ENCODE measurements around the gene SGK1.
"Not testable (repeated sequence)": the region's sequence is repeated elsewhere in the genome, so short reads cannot be mapped to it uniquely, and the experiment has no call there.

SGK1 gene

GRCh38 chr6:134183844-134184243, 134.1 kb downstream of the SGK1 start:
- Histone ChIP-seq H3K36me3 (ENCODE audit: low read depth) (no peaks in the 10 kb centered on the region), H3K9me3 (ENCODE audit: severe bottlenecking) (no peaks in the 10 kb centered on the region), H3K27ac (ENCODE audit: poor library complexity, severe bottlenecking) (no peak overlapping the region), H3K4me3 (ENCODE audit: severe bottlenecking) (no peak overlapping the region), H3K27me3 (ENCODE audit: insufficient read depth, poor library complexity, severe bottlenecking) (no peaks in the 10 kb centered on the region), H3K4me1 (ENCODE audit: insufficient read depth, poor library complexity, severe bottlenecking) (no peaks in the 10 kb centered on the region)
- no peak for TF ChIP-seq CTCF (IDR thresholded peaks at IDR 0.05; ENCODE audit: poor library complexity, severe bottlenecking)
- no peak for ATAC-seq (ENCODE audit: low read depth)
- no peak for DNase-seq (ENCODE audit: low spot score)

GRCh38 chr6:134182528-134182927, 135.4 kb downstream of the SGK1 start:
- Histone ChIP-seq H3K27me3 (ENCODE audit: insufficient read depth, poor library complexity, severe bottlenecking) (no peaks in the 10 kb centered on the region), H3K9me3 (ENCODE audit: severe bottlenecking) (no peaks in the 10 kb centered on the region), H3K4me1 (ENCODE audit: insufficient read depth, poor library complexity, severe bottlenecking) (no peaks in the 10 kb centered on the region), H3K27ac (ENCODE audit: poor library complexity, severe bottlenecking) (no peak overlapping the region), H3K36me3 (ENCODE audit: low read depth) (no peaks in the 10 kb centered on the region), H3K4me3 (ENCODE audit: severe bottlenecking) (no peak overlapping the region)
- ATAC-seq (ENCODE audit: low read depth) = no peak
- TF ChIP-seq CTCF (IDR thresholded peaks at IDR 0.05; ENCODE audit: poor library complexity, severe bottlenecking) = no peak
- DNase-seq (ENCODE audit: low spot score) = no peak

GRCh38 chr6:134181726-134182125, 136.2 kb downstream of the SGK1 start:
- H3K27ac ChIP-seq (ENCODE audit: poor library complexity, severe bottlenecking) = not testable (repeated sequence)

GRCh38 chr6:134181251-134181650, 136.7 kb downstream of the SGK1 start:
- not testable (repeated sequence) for H3K27me3 ChIP-seq (ENCODE audit: insufficient read depth, poor library complexity, severe bottlenecking); H3K4me1 ChIP-seq (ENCODE audit: insufficient read depth, poor library complexity, severe bottlenecking); H3K4me3 ChIP-seq (ENCODE audit: severe bottlenecking); H3K9me3 ChIP-seq (ENCODE audit: severe bottlenecking); H3K36me3 ChIP-seq (ENCODE audit: low read depth); ATAC-seq (ENCODE audit: low read depth); H3K27ac ChIP-seq (ENCODE audit: poor library complexity, severe bottlenecking); DNase-seq (ENCODE audit: low spot score)

More at GRCh38 chr6:134181726-134182125, 136.2 kb downstream of the SGK1 start:
- not testable (repeated sequence) for H3K4me3 ChIP-seq (ENCODE audit: severe bottlenecking); ATAC-seq (ENCODE audit: low read depth); H3K9me3 ChIP-seq (ENCODE audit: severe bottlenecking); H3K27me3 ChIP-seq (ENCODE audit: insufficient read depth, poor library complexity, severe bottlenecking); DNase-seq (ENCODE audit: low spot score); H3K36me3 ChIP-seq (ENCODE audit: low read depth); H3K4me1 ChIP-seq (ENCODE audit: insufficient read depth, poor library complexity, severe bottlenecking)

- H3K27ac ChIP-seq (ENCODE audit: poor library complexity, severe bottlenecking) = not testable (repeated sequence)
Observed at GRCh38 chr6:134180540-134180939, 137.4 kb downstream of the SGK1 start.

GRCh38 chr6:134178161-134179044, 139.5 kb downstream of the SGK1 start:
- Histone ChIP-seq H3K27ac (ENCODE audit: poor library complexity, severe bottlenecking) (no peak overlapping the region), H3K36me3 (ENCODE audit: low read depth) (peaks cover 11% of the 10 kb centered on the region), H3K4me1 (ENCODE audit: insufficient read depth, poor library complexity, severe bottlenecking) (peaks cover 7% of the 10 kb centered on the region), H3K27me3 (ENCODE audit: insufficient read depth, poor library complexity, severe bottlenecking) (no peaks in the 10 kb centered on the region), H3K9me3 (ENCODE audit: severe bottlenecking) (no peaks in the 10 kb centered on the region), H3K4me3 (ENCODE audit: severe bottlenecking) (no peak overlapping the region)
- DNase-seq (ENCODE audit: low spot score) (no peak), ATAC-seq (ENCODE audit: low read depth) (peak; percentile 32; the same call in 2 of the 3 replicates)
- TF ChIP-seq CTCF (IDR thresholded peaks at IDR 0.05; ENCODE audit: poor library complexity, severe bottlenecking) = peak; percentile 81

More at GRCh38 chr6:134180540-134180939, 137.4 kb downstream of the SGK1 start:
- not testable (repeated sequence) for H3K36me3 ChIP-seq (ENCODE audit: low read depth); H3K4me1 ChIP-seq (ENCODE audit: insufficient read depth, poor library complexity, severe bottlenecking); DNase-seq (ENCODE audit: low spot score); H3K27me3 ChIP-seq (ENCODE audit: insufficient read depth, poor library complexity, severe bottlenecking); H3K9me3 ChIP-seq (ENCODE audit: severe bottlenecking); H3K4me3 ChIP-seq (ENCODE audit: severe bottlenecking); ATAC-seq (ENCODE audit: low read depth)

All from RWPE2 (cell line).